Upper lobe of left lung (tissue), 6 donors: ENCODE measurements around the gene VWA5B2. TPM values are rescaled to one million over a fixed set of nuclear protein-coding genes. Genes with fewer than 3 reads are reported as not detected.

Experiments
- ATAC-seq, 2 donors: fragments of 200-7000 bp; cut with Tn5 transposase; one replicate each; pipeline ENCODE4 v1.9.1; 2022; ENCODE audit warnings: mild to moderate bottlenecking in 2 of 2, moderate library complexity in 2 of 2; ENCODE audit not compliant: low FRiP score in 2 of 2
- DNase-seq, 2 donors: peaks; one replicate each; pipeline ENCODE4 v3.0.0-alpha.2; 2019 to 2020
- H3K27ac ChIP-seq, 4 donors: fragments of 200-600 bp; sonication (generic); one replicate each; pipeline ENCODE4 v1.5.1; 2016 to 2019
- H3K27me3 ChIP-seq, 4 donors: fragments of 200-600 bp; sonication (generic); one replicate each; pipeline ENCODE4 v1.5.1; 2017 to 2019
- H3K36me3 ChIP-seq, 4 donors: fragments of 200-600 bp; sonication (generic); one replicate each; pipeline ENCODE4 v1.5.1; 2016 to 2019
- H3K4me1 ChIP-seq, 4 donors: fragments of 200-600 bp; sonication (generic); one replicate each; pipeline ENCODE4 v1.5.1; 2018 to 2019
- H3K4me3 ChIP-seq, 4 donors: fragments of 200-600 bp; sonication (generic); one replicate each; pipeline ENCODE4 v1.5.1; 2017 to 2019; ENCODE audit warnings: mild to moderate bottlenecking in 2 of 4, moderate library complexity in 1 of 4
- H3K9me3 ChIP-seq, 4 donors: fragments of 200-600 bp; sonication (generic); one replicate each; pipeline ENCODE4 v1.5.1; 2018 to 2019
- EP300 ChIP-seq, 4 donors: sonication (generic); formaldehyde crosslinking; IDR thresholded peaks; one replicate each; pipeline ENCODE4 v1.5.1; 2017; ENCODE audit warnings: antibody characterized with exemption in 4 of 4, control low read depth in 2 of 4
- POLR2A ChIP-seq, 4 donors: fragments of 450-650 bp; IDR thresholded peaks; one replicate each; pipeline ENCODE4 v1.5.1; 2016 to 2017; ENCODE audit warnings: antibody characterized with exemption in 4 of 4, mild to moderate bottlenecking in 2 of 4
- POLR2AphosphoS5 ChIP-seq, 2 donors: sonication (generic); formaldehyde crosslinking; IDR thresholded peaks; one replicate each; pipeline ENCODE4 v1.5.1; 2017; ENCODE audit warnings: antibody characterized with exemption in 2 of 2
- WGBS, 2 donors: methylation state at CpG; one replicate each; pipeline ENCODE4 v1.1.5; 2017 to 2018; 5-methylcytosine and 5-hydroxymethylcytosine counted together
- total RNA-seq, 6 donors: library from RNA; depleted of rRNA in 4 of 6; stranded (reverse); fragments of >200 nt in 4 of 6; gene quantifications; one replicate each; pipeline versions ENCODE4 v1.1.0 to v1.2.1, GENCODE V29; 2016 to 2021
- TF ChIP-seq, protein P1 (sequence below), 6 experiments: fragments of 450-650 bp in 4 of 6; fragments of 200-600 bp in 2 of 6; sonication (generic) in 2 of 6; IDR thresholded peaks; one replicate each; pipeline ENCODE4 v1.5.1; 2016 to 2019; ENCODE audit warnings: antibody characterized with exemption in 6 of 6
- donor health status: DM: no; HTN: no; CAD: no; lungs with moderate emphysema.
- donor health status: DM: no; HTN: yes; CAD: no; lungs with severe emphysema.

VWA5B2 gene
- total RNA-seq, 6 donors from 2014 or later = 0.17 to 1.2 (median 0.51) TPM; not detected in 1

DNA sequence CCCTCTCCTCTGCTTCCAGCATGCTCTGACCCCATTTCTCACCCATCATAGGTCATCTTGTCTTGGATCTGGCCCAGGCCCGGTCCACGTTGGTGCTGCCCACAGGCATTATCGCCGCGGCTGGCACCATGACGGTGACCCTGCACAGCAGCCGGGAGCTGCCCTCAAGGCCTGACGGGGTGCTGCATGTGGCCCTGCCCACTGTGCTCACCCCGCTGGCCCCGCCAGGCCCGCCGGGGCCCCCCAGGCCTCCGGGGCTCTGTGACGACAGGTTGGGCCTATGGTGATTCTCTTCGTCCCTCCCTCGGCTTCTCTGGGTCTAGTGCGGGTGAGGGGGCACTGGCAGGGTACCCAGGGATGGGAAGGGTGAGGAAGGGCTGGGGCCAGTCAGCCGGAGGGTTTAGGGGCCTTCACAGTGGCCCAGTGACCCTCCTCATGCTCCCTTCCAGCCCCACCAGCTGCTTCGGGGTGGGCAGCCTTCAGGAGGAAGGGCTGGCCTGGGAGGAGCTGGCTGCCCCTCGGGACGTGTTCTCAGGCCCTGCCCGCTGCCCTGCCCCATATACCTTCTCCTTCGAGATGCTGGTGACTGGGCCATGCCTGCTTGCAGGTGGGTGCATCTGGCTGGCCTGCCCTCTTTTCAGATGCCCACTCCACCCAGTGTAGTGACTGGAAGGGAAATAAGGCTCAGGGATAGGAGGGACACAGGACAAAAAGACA lies 3.9 kb downstream of the VWA5B2 start:
- Histone ChIP-seq H3K27ac (no peak overlapping the region), H3K36me3 (no peaks in the 10 kb centered on the region), H3K27me3 (peaks cover 2 to 33% (median 27%) of the 10 kb centered on the region in 4 donors), H3K4me1 (peaks cover 22 to 24% (median 22%) of the 10 kb centered on the region in 4 donors), H3K4me3 (no peak overlapping the region), H3K9me3 (no peaks in the 10 kb centered on the region)
- TF ChIP-seq EP300 (IDR thresholded peaks at IDR 0.05) = no peak
- TF ChIP-seq POLR2A (IDR thresholded peaks at IDR 0.05) = no peak
- no peak for TF ChIP-seq POLR2AphosphoS5 (IDR thresholded peaks at IDR 0.05)
- TF ChIP-seq, protein P1, sequence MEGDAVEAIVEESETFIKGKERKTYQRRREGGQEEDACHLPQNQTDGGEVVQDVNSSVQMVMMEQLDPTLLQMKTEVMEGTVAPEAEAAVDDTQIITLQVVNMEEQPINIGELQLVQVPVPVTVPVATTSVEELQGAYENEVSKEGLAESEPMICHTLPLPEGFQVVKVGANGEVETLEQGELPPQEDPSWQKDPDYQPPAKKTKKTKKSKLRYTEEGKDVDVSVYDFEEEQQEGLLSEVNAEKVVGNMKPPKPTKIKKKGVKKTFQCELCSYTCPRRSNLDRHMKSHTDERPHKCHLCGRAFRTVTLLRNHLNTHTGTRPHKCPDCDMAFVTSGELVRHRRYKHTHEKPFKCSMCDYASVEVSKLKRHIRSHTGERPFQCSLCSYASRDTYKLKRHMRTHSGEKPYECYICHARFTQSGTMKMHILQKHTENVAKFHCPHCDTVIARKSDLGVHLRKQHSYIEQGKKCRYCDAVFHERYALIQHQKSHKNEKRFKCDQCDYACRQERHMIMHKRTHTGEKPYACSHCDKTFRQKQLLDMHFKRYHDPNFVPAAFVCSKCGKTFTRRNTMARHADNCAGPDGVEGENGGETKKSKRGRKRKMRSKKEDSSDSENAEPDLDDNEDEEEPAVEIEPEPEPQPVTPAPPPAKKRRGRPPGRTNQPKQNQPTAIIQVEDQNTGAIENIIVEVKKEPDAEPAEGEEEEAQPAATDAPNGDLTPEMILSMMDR (IDR thresholded peaks at IDR 0.05) = no peak
- DNase-seq (peak in 1 of 2 donors; percentile 76), ATAC-seq (no peak)
- WGBS, 2 donors = 86 to 91% methylated on average over 10 to 23 of the region's 23 CpGs

DNA sequence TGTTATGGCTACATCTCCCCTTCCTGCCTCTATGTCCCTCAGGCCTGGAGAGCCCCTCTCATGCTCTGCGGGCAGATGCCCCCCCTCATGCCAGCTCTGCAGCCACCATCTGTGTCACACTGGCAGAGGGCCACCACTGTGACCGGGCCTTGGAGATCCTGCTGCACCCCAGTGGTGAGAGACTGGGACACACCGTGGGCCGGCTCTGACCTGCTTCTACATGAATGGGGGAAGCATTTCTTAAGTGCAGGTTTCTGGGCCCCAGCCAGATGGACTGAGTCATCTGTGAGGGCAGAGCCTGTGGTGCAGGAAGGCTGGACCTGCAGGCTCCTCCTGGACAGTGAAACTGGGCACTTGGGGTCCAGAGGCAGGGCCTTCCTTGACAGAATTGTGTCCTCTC lies 4.8 kb downstream of the VWA5B2 start:
- Histone ChIP-seq H3K9me3 (no peaks in the 10 kb centered on the region), H3K4me3 (no peak overlapping the region), H3K4me1 (peaks cover 16 to 19% (median 17%) of the 10 kb centered on the region in 4 donors), H3K36me3 (no peaks in the 10 kb centered on the region), H3K27me3 (peaks cover 0 to 26% (median 23%) of the 10 kb centered on the region in 4 donors), H3K27ac (no peak overlapping the region)
- ATAC-seq = peak in 1 of 2 donors; percentile 56
- DNase-seq = peak in 1 of 2 donors; percentile 84
- TF ChIP-seq, protein P1 (IDR thresholded peaks at IDR 0.05) = peak in 1 of 6 experiments; percentile 11
- TF ChIP-seq EP300 (IDR thresholded peaks at IDR 0.05) = no peak
- WGBS, 2 donors = 18 to 31% methylated on average over 4 of the region's 4 CpGs

DNA sequence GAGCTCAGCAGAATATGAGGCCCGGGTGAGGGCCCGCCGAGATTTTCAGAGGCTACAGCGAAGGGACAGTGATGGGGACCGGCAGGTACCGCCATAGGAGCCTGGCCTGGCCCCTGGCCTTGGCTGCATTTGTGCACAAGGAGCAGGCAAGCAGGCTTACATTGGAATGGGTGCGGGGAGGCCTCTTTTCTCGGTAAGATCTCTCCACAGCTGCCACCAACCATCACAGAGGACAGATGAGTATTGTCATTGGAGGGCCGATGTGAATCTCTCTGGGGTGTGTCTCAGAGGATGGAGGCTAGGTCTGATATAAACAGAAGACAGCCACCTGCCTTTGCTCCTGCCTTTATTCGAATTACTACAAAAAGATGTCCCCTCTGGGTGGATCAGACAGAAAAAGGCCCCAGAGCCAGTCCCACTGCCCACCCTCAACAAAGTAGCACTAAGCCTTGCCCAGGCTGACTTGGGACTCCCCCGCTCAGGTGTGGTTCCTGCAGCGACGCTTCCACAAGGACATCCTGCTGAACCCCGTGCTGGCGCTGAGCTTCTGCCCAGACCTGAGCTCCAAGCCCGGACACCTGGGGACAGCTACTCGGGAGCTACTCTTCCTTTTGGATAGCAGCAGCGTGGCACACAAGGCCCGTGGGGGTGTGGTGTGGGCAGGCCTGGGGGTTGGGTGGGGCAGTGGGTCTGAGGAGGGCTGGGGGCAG lies 5.4 kb downstream of the VWA5B2 start:
- no peak overlapping the region for H3K4me3 ChIP-seq
- TF ChIP-seq POLR2A (IDR thresholded peaks at IDR 0.05) (no peak), EP300 (IDR thresholded peaks at IDR 0.05) (no peak), POLR2AphosphoS5 (IDR thresholded peaks at IDR 0.05) (no peak)
- TF ChIP-seq, protein P1 (IDR thresholded peaks at IDR 0.05) = no peak
- H3K27ac ChIP-seq = no peak overlapping the region
- DNase-seq (no peak), ATAC-seq (no peak)
- H3K36me3 ChIP-seq = no peaks in the 10 kb centered on the region
- no peaks in the 10 kb centered on the region for H3K9me3 ChIP-seq
- peaks cover 11 to 13% (median 12%) of the 10 kb centered on the region in 4 donors for H3K4me1 ChIP-seq
- 87 to 94% methylated on average over 13 to 19 of the region's 19 CpGs for WGBS, 2 donors
- H3K27me3 ChIP-seq = peaks cover 0 to 21% (median 17%) of the 10 kb centered on the region in 4 donors

DNA sequence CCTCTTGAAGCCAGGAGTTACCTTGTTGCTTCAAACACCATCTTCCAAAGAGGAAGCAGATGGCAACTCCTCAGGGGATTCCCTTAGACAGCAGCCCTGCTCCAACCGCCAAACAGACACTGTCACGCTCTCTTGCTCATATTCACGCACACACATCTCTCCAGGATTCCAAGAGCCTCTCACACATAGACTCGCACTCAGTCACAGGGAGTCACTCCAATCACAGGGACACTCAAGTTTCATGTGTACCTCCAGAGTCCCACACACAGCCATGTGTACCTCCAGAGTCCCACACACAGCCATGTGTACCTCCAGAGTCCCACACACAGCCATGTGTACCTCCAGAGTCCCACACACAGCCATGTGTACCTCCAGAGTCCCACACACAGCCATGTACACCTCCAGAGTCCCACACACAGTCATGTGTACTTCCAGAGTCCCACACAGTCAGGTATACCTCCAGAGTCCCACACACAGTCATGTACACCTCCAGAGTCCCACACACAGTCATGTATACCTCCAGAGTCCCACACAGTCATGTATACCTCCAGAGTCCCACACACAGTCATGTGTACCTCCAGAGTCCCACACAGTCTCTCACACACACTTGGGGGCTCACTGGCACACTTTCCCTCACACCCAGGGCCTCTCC lies 6.1 kb downstream of the VWA5B2 start:
- Histone ChIP-seq H3K9me3 (no peaks in the 10 kb centered on the region), H3K4me1 (peaks cover 4 to 6% (median 5%) of the 10 kb centered on the region in 4 donors), H3K36me3 (no peaks in the 10 kb centered on the region), H3K4me3 (no peak overlapping the region), H3K27me3 (peaks cover 0 to 14% (median 10%) of the 10 kb centered on the region in 4 donors), H3K27ac (no peak overlapping the region)
- DNase-seq = no peak
- whole genome bisulfite sequencing, 2 donors = 77 to 87% methylated on average over 4 of the region's 4 CpGs
- ATAC-seq = no peak
- TF ChIP-seq, protein P1 (IDR thresholded peaks at IDR 0.05) = no peak
